H9 (cell line): ENCODE results near the gene CDH3. TPM values are rescaled to one million over a fixed set of nuclear protein-coding genes. Genes with fewer than 3 reads are reported as not detected.

Experiments used
- DNase-seq: peaks from one replicate; pipeline ENCODE4 v3.0.0-alpha.2; 2017
- H2AFZ ChIP-seq: one replicate; pipeline ENCODE4 v1.6.1; 2013; ENCODE audit warnings: mild to moderate bottlenecking, low read length, control low read depth, moderate library complexity
- H2AK5ac ChIP-seq: 2 replicates; pipeline ENCODE4 v1.6.1; 2013; ENCODE audit warnings: low read length, control low read depth, mixed read lengths; ENCODE audit not compliant: insufficient read length
- H2BK120ac ChIP-seq: one replicate; pipeline ENCODE4 v1.6.1; 2013; ENCODE audit warnings: low read depth, mild to moderate bottlenecking, low read length, control low read depth, inconsistent platforms; ENCODE audit not compliant: poor library complexity, severe bottlenecking
- H2BK12ac ChIP-seq: 2 replicates; pipeline ENCODE4 v1.6.1; 2013; ENCODE audit warnings: low read length, control low read depth, mixed read lengths, low read depth; ENCODE audit not compliant: insufficient read length
- H2BK15ac ChIP-seq: 2 replicates; pipeline ENCODE4 v1.6.1; 2013; ENCODE audit warnings: low read depth, low read length, control low read depth
- H2BK20ac ChIP-seq: one replicate; pipeline ENCODE4 v1.6.1; 2013; ENCODE audit warnings: low read depth, mild to moderate bottlenecking, low read length, control low read depth, inconsistent platforms; ENCODE audit not compliant: poor library complexity, severe bottlenecking
- H2BK5ac ChIP-seq: 2 replicates; pipeline ENCODE4 v1.6.1; 2013; ENCODE audit warnings: low read length, control low read depth, mixed read lengths; ENCODE audit not compliant: insufficient read length
- H3K14ac ChIP-seq: 2 replicates; pipeline ENCODE4 v1.6.1; 2013; ENCODE audit warnings: low read length, control low read depth; ENCODE audit not compliant: insufficient read depth
- H3K18ac ChIP-seq: 2 replicates; pipeline ENCODE4 v1.6.1; 2013; ENCODE audit warnings: low read depth, mild to moderate bottlenecking, mixed read lengths, low read length, control low read depth; ENCODE audit not compliant: insufficient read length
- H3K23ac ChIP-seq: 2 replicates; pipeline ENCODE4 v1.6.1; 2013; ENCODE audit warnings: low read length, control low read depth, mixed read lengths, low read depth; ENCODE audit not compliant: insufficient read length
- H3K23me2 ChIP-seq: 2 replicates; pipeline ENCODE4 v1.6.1; 2013; ENCODE audit warnings: low read depth, mild to moderate bottlenecking, mixed read lengths, low read length, control low read depth; ENCODE audit not compliant: insufficient read length, poor library complexity, severe bottlenecking
- H3K27ac ChIP-seq: 2 replicates; pipeline ENCODE4 v1.5.1; 2013; ENCODE audit warnings: low read length, control low read depth, mixed read lengths, low read depth; ENCODE audit not compliant: insufficient read length
- H3K27me3 ChIP-seq: 2 replicates; pipeline ENCODE4 v1.6.1; 2013; ENCODE audit warnings: low read length, control low read depth, inconsistent platforms; ENCODE audit not compliant: insufficient read depth
- H3K4ac ChIP-seq: 2 replicates; pipeline ENCODE4 v1.6.1; 2013; ENCODE audit warnings: low read depth, mild to moderate bottlenecking, control low read depth, inconsistent platforms, low read length, moderate library complexity
- H3K4me1 ChIP-seq: 2 replicates; pipeline ENCODE4 v1.6.1; 2013; ENCODE audit warnings: low read length, control low read depth, inconsistent platforms; ENCODE audit not compliant: insufficient read depth
- H3K4me2 ChIP-seq: 2 replicates; pipeline ENCODE4 v1.6.1; 2013; ENCODE audit warnings: low read length, control low read depth, mixed read lengths; ENCODE audit not compliant: insufficient read length, insufficient read depth
- H3K56ac ChIP-seq: 2 replicates; pipeline ENCODE4 v1.6.1; 2013; ENCODE audit warnings: low read depth, mild to moderate bottlenecking, mixed read lengths, low read length, control low read depth; ENCODE audit not compliant: insufficient read length
- H3K79me1 ChIP-seq: 2 replicates; pipeline ENCODE4 v1.6.1; 2013; ENCODE audit warnings: low read depth, mild to moderate bottlenecking, moderate library complexity, low read length, control low read depth, inconsistent platforms; ENCODE audit not compliant: insufficient read depth, poor library complexity, severe bottlenecking
- H3K79me2 ChIP-seq: 2 replicates; pipeline ENCODE4 v1.6.1; 2013; ENCODE audit warnings: low read length, control low read depth, inconsistent platforms; ENCODE audit not compliant: insufficient read depth
- H3K9ac ChIP-seq: 2 replicates; pipeline ENCODE4 v1.6.1; 2013; ENCODE audit warnings: low read length, control low read depth, mixed read lengths; ENCODE audit not compliant: insufficient read length; ENCODE audit errors: extremely low read depth
- H3K9me3 ChIP-seq: one replicate; pipeline ENCODE4 v1.6.1; 2013; ENCODE audit warnings: low read depth, low read length, inconsistent platforms; ENCODE audit not compliant: control insufficient read depth
- H3T11ph ChIP-seq: one replicate; pipeline ENCODE4 v1.6.1; 2013; ENCODE audit warnings: mild to moderate bottlenecking, low read length, control low read depth, inconsistent platforms
- H4K20me1 ChIP-seq: one replicate; pipeline ENCODE4 v1.6.1; 2013; ENCODE audit not compliant: control insufficient read depth, insufficient read length, insufficient read depth
- H4K5ac ChIP-seq: 2 replicates; pipeline ENCODE4 v1.6.1; 2013; ENCODE audit warnings: low read depth, mild to moderate bottlenecking, mixed read lengths, low read length, control low read depth; ENCODE audit not compliant: insufficient read length
- H4K8ac ChIP-seq: replicated peaks from 2 replicates; pipeline ENCODE4 v1.6.1; 2013; ENCODE audit warnings: low read length, control low read depth, mixed read lengths, low read depth; ENCODE audit not compliant: insufficient read length
- H4K91ac ChIP-seq: 2 replicates; pipeline ENCODE4 v1.6.1; 2013; ENCODE audit warnings: low read depth, mild to moderate bottlenecking, moderate library complexity, mixed read lengths, low read length, control low read depth; ENCODE audit not compliant: insufficient read length
- H3K27ac Mint-ChIP-seq, 3 experiments: 2 replicates in 2 of 3; 3 replicates in 1 of 3; pipeline ENCODE4 v1.8.0; 2020 to 2021; ENCODE audit warnings: mixed read lengths in 3 of 3, mild to moderate bottlenecking in 1 of 3, moderate library complexity in 1 of 3
- H3K27me3 Mint-ChIP-seq: 2 replicates; pipeline ENCODE4 v1.8.0; 2021; ENCODE audit warnings: low read depth, mild to moderate bottlenecking, moderate library complexity, mixed read lengths
- H3K36me3 Mint-ChIP-seq, 3 experiments: 2 replicates in 2 of 3; 3 replicates in 1 of 3; pipeline ENCODE4 v1.8.0; 2020 to 2021; ENCODE audit warnings: low read depth in 3 of 3, mixed read lengths in 3 of 3; ENCODE audit not compliant: insufficient read depth in 1 of 3
- H3K4me1 Mint-ChIP-seq, 2 experiments: 2 replicates each; pipeline ENCODE4 v1.8.0; 2020; ENCODE audit warnings: mixed read lengths in 2 of 2
- H3K4me3 Mint-ChIP-seq, 2 experiments: 2 replicates in 1 of 2; 3 replicates in 1 of 2; pipeline ENCODE4 v1.8.0; 2020 to 2021; ENCODE audit warnings: mild to moderate bottlenecking in 2 of 2, mixed read lengths in 2 of 2, moderate library complexity in 1 of 2
- H3K9me3 Mint-ChIP-seq, 2 experiments: 2 replicates in 1 of 2; 3 replicates in 1 of 2; pipeline ENCODE4 v1.8.0; 2020; ENCODE audit warnings: mild to moderate bottlenecking in 2 of 2, mixed read lengths in 2 of 2, moderate library complexity in 1 of 2
- CTCF ChIP-seq: fragments of 200-600 bp; sonication (generic); conservative IDR thresholded peaks from 3 replicates; pipeline ENCODE4 v1.8.0; 2021; ENCODE audit warnings: antibody characterized with exemption, mild to moderate bottlenecking
- WGBS: extraction: QIAGEN DNeasy Blood & Tissue Kit; methylation state at CpG from one replicate; pipeline ENCODE4 v1.1.7; 2013; ENCODE audit warnings: missing lambda C conversion rate, low lambda C conversion rate, mixed read lengths; ENCODE audit not compliant: insufficient read length; ENCODE audit errors: extremely low coverage; 5-methylcytosine and 5-hydroxymethylcytosine counted together
- total RNA-seq: library from RNA; stranded (reverse); gene quantifications from 2 replicates; pipeline ENCODE4 v1.2.1, GENCODE V29; 2021

CDH3 gene
- total RNA-seq, 1 experiment from 2014 or later, result 97.2 TPM

GRCh38 chr16:68659412-68660358 is 14.6 kb downstream of the CDH3 start:
- H3K9me3 Mint-ChIP-seq, result no peaks in the 10 kb centered on the region
- Histone ChIP-seq H3K4ac (no peak overlapping the region), H4K5ac (no peak overlapping the region), H2BK5ac (no peak overlapping the region), H4K20me1 (no peaks in the 10 kb centered on the region), H3K23me2 (no peaks in the 10 kb centered on the region), H2BK20ac (no peak overlapping the region), H2BK120ac (no peak overlapping the region), H2AFZ (no peak overlapping the region), H3K14ac (no peak overlapping the region), H3K79me2 (peaks cover 8% of the 10 kb centered on the region; the same call in 1 of the 2 replicates), H2AK5ac (no peak overlapping the region), H3K79me1 (peaks cover 5% of the 10 kb centered on the region), H3K27ac (no peak overlapping the region), H3K9me3 (no peaks in the 10 kb centered on the region), H2BK15ac (no peak overlapping the region), H3T11ph (no peak overlapping the region), H3K23ac (no peak overlapping the region), H3K18ac (no peak overlapping the region), H2BK12ac (no peak overlapping the region), H4K91ac (no peak overlapping the region), H3K4me1 (no peaks in the 10 kb centered on the region), H3K9ac (no peak overlapping the region), H4K8ac (no peak overlapping the region), H3K4me2 (no peak overlapping the region), H3K56ac (no peak overlapping the region), H3K27me3 (no peaks in the 10 kb centered on the region)
- no peak overlapping the region for H3K4me3 Mint-ChIP-seq
- no peaks in the 10 kb centered on the region for H3K27me3 Mint-ChIP-seq
- no CpG with 5 or more reads among the region's 8 CpGs for WGBS
- peaks cover 3 to 13% (median 11%) of the 10 kb centered on the region in 3 experiments for H3K36me3 Mint-ChIP-seq
- H3K27ac Mint-ChIP-seq, result peak overlapping the region in 1 of 3 experiments; percentile 13; a peak in 1 of 7 replicates
- no peak for TF ChIP-seq CTCF
- peaks cover 21 to 28% of the 10 kb centered on the region in 2 experiments for H3K4me1 Mint-ChIP-seq
- DNase-seq, result no peak
